ENCODE results near the gene DNAJC1.
"Not testable (repeated sequence)": the region's sequence is repeated elsewhere in the genome, so short reads cannot be mapped to it uniquely, and the experiment has no call there.

The DNAJC1 gene

GRCh38 chr10:22022257-22023032, 18.9 kb upstream of the DNAJC1 start:
- ChIA-PET CTCF (no interaction called here), POLR2A (ENCODE audit: low non-redundant PET) (no interaction called here)
- no peak for DNase-seq (ENCODE audit: low spot score)
- TF ChIP-seq CTCF (conservative IDR thresholded peaks at IDR 0.05; ENCODE audit: low read depth): no peak
- H3K27ac ChIP-seq: no peak overlapping the region

GRCh38 chr10:22021144-22021543, 17.6 kb upstream of the DNAJC1 start:
- POLR2A ChIA-PET (ENCODE audit: low non-redundant PET); CTCF ChIA-PET; DNase-seq (ENCODE audit: low spot score); H3K27ac ChIP-seq: not testable (repeated sequence)

GRCh38 chr10:22017283-22018020, 13.9 kb upstream of the DNAJC1 start:
- ChIA-PET POLR2A (ENCODE audit: low non-redundant PET) (interaction anchor here (0.9 kb wide), 1 partner anchor 14 kb away, joined by 4 read pairs; the partner anchor contains the start of gene DNAJC1), CTCF (no interaction called here)
- TF ChIP-seq CTCF (conservative IDR thresholded peaks at IDR 0.05; ENCODE audit: low read depth): no peak
- no peak for DNase-seq (ENCODE audit: low spot score)
- H3K27ac ChIP-seq: no peak overlapping the region

GRCh38 chr10:22016046-22016705, 12.6 kb upstream of the DNAJC1 start:
- ChIA-PET CTCF (interaction anchor here (0.6 to 0.8 kb wide), 3 partner anchors 284 to 1256 kb away, joined by 3 to 4 read pairs (median 3); no protein-coding TSS in a partner anchor), POLR2A (ENCODE audit: low non-redundant PET) (no interaction called here)
- TF ChIP-seq CTCF (conservative IDR thresholded peaks at IDR 0.05; ENCODE audit: low read depth): no peak
- DNase-seq (ENCODE audit: low spot score): no peak
- no peak overlapping the region for H3K27ac ChIP-seq

GRCh38 chr10:22010973-22011408, 7.5 kb upstream of the DNAJC1 start:
- DNase-seq (ENCODE audit: low spot score): no peak
- ChIA-PET POLR2A (ENCODE audit: low non-redundant PET) (no interaction called here), CTCF (interaction anchor here (0.7 kb wide), 1 partner anchor 437 kb away, joined by 3 read pairs; no protein-coding TSS in a partner anchor)
- no peak; the same call in 1 of the 2 replicates for TF ChIP-seq CTCF (conservative IDR thresholded peaks at IDR 0.05; ENCODE audit: low read depth)
- H3K27ac ChIP-seq: no peak overlapping the region

- no peak for DNase-seq (ENCODE audit: low spot score)
- CTCF ChIA-PET: no interaction called here
- H3K27ac ChIP-seq: no peak overlapping the region
- POLR2A ChIA-PET (ENCODE audit: low non-redundant PET): no interaction called here
- no peak for TF ChIP-seq CTCF (conservative IDR thresholded peaks at IDR 0.05; ENCODE audit: low read depth)
Measured at GRCh38 chr10:22010539-22010938, 7.0 kb upstream of the DNAJC1 start.
